ENCODE data around the gene WWOX. TPM values are rescaled to one million over a fixed set of nuclear protein-coding genes. Genes with fewer than 3 reads are reported as not detected.

Gene WWOX
- total and polyA plus RNA-seq, 2 of the 13 experiments (the other 11 are each of a cell fraction or from before 2014, with no cell fraction given) = 9.1 to 37.4 TPM

DNA sequence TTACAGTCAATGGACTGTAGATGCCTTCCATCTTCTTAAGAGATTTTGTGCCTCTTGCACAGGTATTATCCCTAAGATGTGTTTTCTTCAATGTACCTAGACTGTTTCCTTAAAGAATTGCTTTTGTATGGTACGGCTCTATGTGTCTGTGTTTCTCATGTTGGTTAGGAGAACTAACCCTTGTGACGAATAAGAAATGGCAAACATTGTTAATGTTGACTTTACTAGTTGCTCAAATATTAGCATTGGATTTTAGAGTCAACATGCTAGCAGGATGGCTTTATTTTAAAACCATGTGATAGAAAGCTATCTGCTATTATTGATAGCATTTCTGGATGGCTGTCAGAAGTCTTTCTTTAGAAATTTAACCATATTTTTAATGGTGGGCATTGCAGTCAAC is 34.5 kb downstream of the WWOX start (continued):
- TF ChIP-seq, protein P1, sequence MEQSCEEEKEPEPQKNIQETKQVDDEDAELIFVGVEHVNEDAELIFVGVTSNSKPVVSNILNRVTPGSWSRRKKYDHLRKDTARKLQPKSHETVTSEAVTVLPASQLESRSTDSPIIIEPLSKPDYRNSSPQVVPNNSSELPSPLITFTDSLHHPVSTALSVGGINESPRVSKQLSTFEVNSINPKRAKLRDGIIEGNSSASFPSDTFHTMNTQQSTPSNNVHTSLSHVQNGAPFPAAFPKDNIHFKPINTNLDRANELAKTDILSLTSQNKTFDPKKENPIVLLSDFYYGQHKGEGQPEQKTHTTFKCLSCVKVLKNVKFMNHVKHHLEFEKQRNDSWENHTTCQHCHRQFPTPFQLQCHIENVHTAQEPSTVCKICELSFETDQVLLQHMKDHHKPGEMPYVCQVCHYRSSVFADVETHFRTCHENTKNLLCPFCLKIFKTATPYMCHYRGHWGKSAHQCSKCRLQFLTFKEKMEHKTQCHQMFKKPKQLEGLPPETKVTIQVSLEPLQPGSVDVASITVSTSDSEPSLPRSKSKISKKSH (CRISPR knock-in tag; IDR thresholded peaks at IDR 0.05; ENCODE audit: borderline replicate concordance) = no peak
- TF ChIP-seq ZIK1 (CRISPR knock-in tag; IDR thresholded peaks at IDR 0.05; ENCODE audit: borderline replicate concordance, low read depth) (no peak), RERE (CRISPR knock-in tag; IDR thresholded peaks at IDR 0.05; ENCODE audit: low read depth) (peak; percentile 81), ZNF557 (CRISPR knock-in tag; IDR thresholded peaks at IDR 0.05) (no peak), ZNF10 (CRISPR knock-in tag; IDR thresholded peaks at IDR 0.05; ENCODE audit: borderline replicate concordance, low read depth) (no peak), MAF1 (CRISPR knock-in tag; IDR thresholded peaks at IDR 0.05; ENCODE audit: borderline replicate concordance) (no peak), ZNF891 (CRISPR knock-in tag; IDR thresholded peaks at IDR 0.05) (no peak), TBP (CRISPR knock-in tag; IDR thresholded peaks at IDR 0.05) (no peak), MLXIP (CRISPR knock-in tag; IDR thresholded peaks at IDR 0.05; ENCODE audit: borderline replicate concordance) (no peak), ZNF343 (CRISPR knock-in tag; IDR thresholded peaks at IDR 0.05) (no peak), SRSF9 (IDR thresholded peaks at IDR 0.05; ENCODE audit: borderline replicate concordance, insufficient read depth, low read depth, low read length, poor library complexity, severe bottlenecking) (no peak)
- TF ChIP-seq, protein P2, sequence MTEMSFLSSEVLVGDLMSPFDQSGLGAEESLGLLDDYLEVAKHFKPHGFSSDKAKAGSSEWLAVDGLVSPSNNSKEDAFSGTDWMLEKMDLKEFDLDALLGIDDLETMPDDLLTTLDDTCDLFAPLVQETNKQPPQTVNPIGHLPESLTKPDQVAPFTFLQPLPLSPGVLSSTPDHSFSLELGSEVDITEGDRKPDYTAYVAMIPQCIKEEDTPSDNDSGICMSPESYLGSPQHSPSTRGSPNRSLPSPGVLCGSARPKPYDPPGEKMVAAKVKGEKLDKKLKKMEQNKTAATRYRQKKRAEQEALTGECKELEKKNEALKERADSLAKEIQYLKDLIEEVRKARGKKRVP (CRISPR knock-in tag; IDR thresholded peaks at IDR 0.05) = 0 out of 4 replicates have a peak, but pooled peaks of 1 of the 2 experiments have one; percentile 51
- TF ChIP-seq, protein P3, sequence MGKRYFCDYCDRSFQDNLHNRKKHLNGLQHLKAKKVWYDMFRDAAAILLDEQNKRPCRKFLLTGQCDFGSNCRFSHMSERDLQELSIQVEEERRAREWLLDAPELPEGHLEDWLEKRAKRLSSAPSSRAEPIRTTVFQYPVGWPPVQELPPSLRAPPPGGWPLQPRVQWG (CRISPR knock-in tag; IDR thresholded peaks at IDR 0.05; ENCODE audit: borderline replicate concordance, low read depth) = no peak
- TF ChIP-seq, protein P4, sequence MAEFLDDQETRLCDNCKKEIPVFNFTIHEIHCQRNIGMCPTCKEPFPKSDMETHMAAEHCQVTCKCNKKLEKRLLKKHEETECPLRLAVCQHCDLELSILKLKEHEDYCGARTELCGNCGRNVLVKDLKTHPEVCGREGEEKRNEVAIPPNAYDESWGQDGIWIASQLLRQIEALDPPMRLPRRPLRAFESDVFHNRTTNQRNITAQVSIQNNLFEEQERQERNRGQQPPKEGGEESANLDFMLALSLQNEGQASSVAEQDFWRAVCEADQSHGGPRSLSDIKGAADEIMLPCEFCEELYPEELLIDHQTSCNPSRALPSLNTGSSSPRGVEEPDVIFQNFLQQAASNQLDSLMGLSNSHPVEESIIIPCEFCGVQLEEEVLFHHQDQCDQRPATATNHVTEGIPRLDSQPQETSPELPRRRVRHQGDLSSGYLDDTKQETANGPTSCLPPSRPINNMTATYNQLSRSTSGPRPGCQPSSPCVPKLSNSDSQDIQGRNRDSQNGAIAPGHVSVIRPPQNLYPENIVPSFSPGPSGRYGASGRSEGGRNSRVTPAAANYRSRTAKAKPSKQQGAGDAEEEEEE (CRISPR knock-in tag; IDR thresholded peaks at IDR 0.05; ENCODE audit: borderline replicate concordance) = no peak
